Astrocyte (in vitro differentiated cells and primary cell): ENCODE measurements around the gene ETS1. TPM values are rescaled to one million over a fixed set of nuclear protein-coding genes. Genes with fewer than 3 reads are reported as not detected.

Experiments
- DNase-seq: peaks from one replicate; pipeline ENCODE4 v3.0.0-alpha.2; 2010; ENCODE audit warnings: low read depth
- FAIRE-seq: peaks from 2 replicates; lab custom pipeline; 2011; peaks lifted over from hg19 to GRCh38; lab: Jason Lieb, UNC
- H2AFZ ChIP-seq: 2 replicates; pipeline ENCODE4 v1.6.0; 2012; ENCODE audit warnings: low read depth, low read length, inconsistent platforms
- H3K27ac ChIP-seq: 2 replicates; pipeline ENCODE4 v1.5.1; 2011; ENCODE audit warnings: low read depth, low read length, inconsistent platforms
- H3K27me3 ChIP-seq: 2 replicates; pipeline ENCODE4 v1.6.0; 2011; ENCODE audit warnings: low read length, inconsistent platforms; ENCODE audit not compliant: insufficient read depth
- H3K36me3 ChIP-seq: 2 replicates; pipeline ENCODE4 v1.5.1; 2011; ENCODE audit warnings: low read length, inconsistent platforms; ENCODE audit not compliant: insufficient read depth
- H3K4me1 ChIP-seq: 2 replicates; pipeline ENCODE4 v1.5.1; 2011; ENCODE audit warnings: low read length, inconsistent platforms; ENCODE audit not compliant: insufficient read depth
- H3K4me2 ChIP-seq: 2 replicates; pipeline ENCODE4 v1.6.0; 2012; ENCODE audit warnings: low read length, inconsistent platforms
- H3K4me3 ChIP-seq: 2 replicates; pipeline ENCODE4 v1.5.1; 2011; ENCODE audit warnings: low read depth, mild to moderate bottlenecking, low read length, inconsistent platforms; ENCODE audit not compliant: insufficient read depth
- H3K79me2 ChIP-seq: 2 replicates; pipeline ENCODE4 v1.6.0; 2012; ENCODE audit warnings: mild to moderate bottlenecking, low read length, inconsistent platforms; ENCODE audit not compliant: insufficient read depth
- H3K9ac ChIP-seq: 2 replicates; pipeline ENCODE4 v1.6.0; 2012; ENCODE audit warnings: mild to moderate bottlenecking, low read length, inconsistent platforms
- H3K9me3 ChIP-seq: 2 replicates; pipeline ENCODE4 v1.5.1; 2012; ENCODE audit warnings: low read depth, mild to moderate bottlenecking, low read length, inconsistent platforms; ENCODE audit not compliant: insufficient read depth
- H4K20me1 ChIP-seq: 2 replicates; pipeline ENCODE4 v1.6.0; 2012; ENCODE audit warnings: low read length, inconsistent platforms; ENCODE audit not compliant: insufficient read depth
- H3K27ac Mint-ChIP-seq: one replicate; pipeline ENCODE4 v1.8.0; 2021; ENCODE audit warnings: mild to moderate bottlenecking, mixed read lengths; ENCODE audit not compliant: unreplicated experiment
- H3K27me3 Mint-ChIP-seq: one replicate; pipeline ENCODE4 v1.8.0; 2021; ENCODE audit warnings: low read depth, mixed read lengths; ENCODE audit not compliant: unreplicated experiment
- H3K36me3 Mint-ChIP-seq: one replicate; pipeline ENCODE4 v1.8.0; 2021; ENCODE audit warnings: low read depth, mixed read lengths; ENCODE audit not compliant: unreplicated experiment
- H3K4me1 Mint-ChIP-seq: one replicate; pipeline ENCODE4 v1.8.0; 2021; ENCODE audit warnings: low read depth, mixed read lengths; ENCODE audit not compliant: unreplicated experiment
- H3K4me3 Mint-ChIP-seq: one replicate; pipeline ENCODE4 v1.8.0; 2021; ENCODE audit warnings: mild to moderate bottlenecking, moderate library complexity, mixed read lengths; ENCODE audit not compliant: unreplicated experiment
- H3K9me3 Mint-ChIP-seq: one replicate; pipeline ENCODE4 v1.8.0; 2021; ENCODE audit warnings: mild to moderate bottlenecking, mixed read lengths; ENCODE audit not compliant: unreplicated experiment
- EZH2 ChIP-seq: IDR thresholded peaks from 2 replicates; pipeline ENCODE4 v1.6.1; 2012; ENCODE audit warnings: mild to moderate bottlenecking, low read length, inconsistent platforms; ENCODE audit not compliant: insufficient read depth
- total RNA-seq: library from RNA; stranded (reverse); gene quantifications from 2 replicates; pipeline ENCODE4 v1.2.1, GENCODE V29; 2021
- TF ChIP-seq, protein P1 (sequence below): IDR thresholded peaks from 2 replicates; pipeline ENCODE4 v1.5.1; 2011; ENCODE audit warnings: low read depth, mild to moderate bottlenecking, inconsistent platforms, low read length, moderate library complexity; ENCODE audit not compliant: insufficient read depth

Gene ETS1
- total RNA-seq, 1 donor from 2014 or later: 107 TPM

DNA sequence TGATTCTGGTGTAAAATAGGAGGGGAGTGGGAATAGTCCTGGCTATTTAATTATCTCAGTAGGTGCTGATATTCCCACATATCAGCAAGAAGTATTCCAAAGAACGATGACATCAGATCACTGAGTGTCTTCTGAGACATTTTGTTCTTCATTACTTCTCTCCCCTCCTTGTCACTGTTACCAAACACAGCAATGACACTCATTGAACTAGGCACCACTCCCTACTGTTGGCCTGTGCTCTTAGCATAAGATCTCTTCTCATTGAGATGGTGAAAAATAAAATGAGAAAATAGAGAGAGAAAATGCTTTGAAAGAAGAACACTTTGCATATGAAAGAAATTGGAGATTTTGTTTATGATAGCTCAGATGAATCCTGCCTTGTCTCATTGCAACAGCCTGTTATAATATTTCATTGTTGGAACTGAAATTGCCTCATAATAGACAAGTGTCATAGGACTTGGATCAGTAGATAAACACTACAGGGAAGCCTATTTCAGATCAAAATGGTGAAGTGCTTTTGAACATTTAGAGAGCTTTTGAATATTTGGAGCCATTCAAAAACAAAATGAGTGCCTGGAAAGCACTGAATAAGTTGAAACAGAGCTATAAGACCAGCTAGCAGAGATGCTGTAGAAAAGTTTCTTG, 11.3 kb upstream of the ETS1 start:
- Histone ChIP-seq H4K20me1 (no peaks in the 10 kb centered on the region), H3K9ac (no peak overlapping the region), H3K4me3 (no peak overlapping the region), H3K79me2 (no peaks in the 10 kb centered on the region), H3K27me3 (no peaks in the 10 kb centered on the region), H2AFZ (no peak overlapping the region), H3K27ac (no peak overlapping the region), H3K4me2 (no peak overlapping the region), H3K36me3 (no peaks in the 10 kb centered on the region), H3K4me1 (peaks cover 2% of the 10 kb centered on the region), H3K9me3 (no peaks in the 10 kb centered on the region)
- Mint-ChIP-seq H3K4me3 (no peak overlapping the region), H3K9me3 (no peaks in the 10 kb centered on the region), H3K36me3 (no peaks in the 10 kb centered on the region), H3K27me3 (no peaks in the 10 kb centered on the region), H3K27ac (no peak overlapping the region), H3K4me1 (peaks cover 19% of the 10 kb centered on the region)
- no peak for FAIRE-seq
- no peak for TF ChIP-seq EZH2
- TF ChIP-seq, protein P1, sequence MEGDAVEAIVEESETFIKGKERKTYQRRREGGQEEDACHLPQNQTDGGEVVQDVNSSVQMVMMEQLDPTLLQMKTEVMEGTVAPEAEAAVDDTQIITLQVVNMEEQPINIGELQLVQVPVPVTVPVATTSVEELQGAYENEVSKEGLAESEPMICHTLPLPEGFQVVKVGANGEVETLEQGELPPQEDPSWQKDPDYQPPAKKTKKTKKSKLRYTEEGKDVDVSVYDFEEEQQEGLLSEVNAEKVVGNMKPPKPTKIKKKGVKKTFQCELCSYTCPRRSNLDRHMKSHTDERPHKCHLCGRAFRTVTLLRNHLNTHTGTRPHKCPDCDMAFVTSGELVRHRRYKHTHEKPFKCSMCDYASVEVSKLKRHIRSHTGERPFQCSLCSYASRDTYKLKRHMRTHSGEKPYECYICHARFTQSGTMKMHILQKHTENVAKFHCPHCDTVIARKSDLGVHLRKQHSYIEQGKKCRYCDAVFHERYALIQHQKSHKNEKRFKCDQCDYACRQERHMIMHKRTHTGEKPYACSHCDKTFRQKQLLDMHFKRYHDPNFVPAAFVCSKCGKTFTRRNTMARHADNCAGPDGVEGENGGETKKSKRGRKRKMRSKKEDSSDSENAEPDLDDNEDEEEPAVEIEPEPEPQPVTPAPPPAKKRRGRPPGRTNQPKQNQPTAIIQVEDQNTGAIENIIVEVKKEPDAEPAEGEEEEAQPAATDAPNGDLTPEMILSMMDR: no peak
- DNase-seq: no peak

DNA sequence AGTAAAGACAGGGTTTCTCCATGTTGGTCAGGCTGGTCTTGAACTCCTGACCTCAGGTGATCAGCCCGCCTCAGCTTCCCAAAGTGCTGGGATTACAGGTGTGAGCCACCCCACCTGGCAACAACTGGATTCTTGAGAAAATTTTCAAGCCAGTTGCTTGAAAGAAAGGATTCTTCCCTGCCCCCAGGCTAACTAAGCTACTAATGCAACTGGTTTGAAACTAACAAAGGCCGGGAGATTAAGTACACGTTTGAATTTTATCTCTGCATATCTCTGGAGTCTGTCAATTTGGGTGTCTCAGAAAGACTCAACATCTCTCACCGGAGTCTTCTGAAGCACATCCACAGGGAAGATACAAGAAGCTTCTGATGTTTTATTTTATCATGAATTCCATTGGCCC, 10.7 kb upstream of the ETS1 start:
- Mint-ChIP-seq H3K27ac (no peak overlapping the region), H3K36me3 (no peaks in the 10 kb centered on the region), H3K4me1 (peaks cover 24% of the 10 kb centered on the region), H3K4me3 (no peak overlapping the region), H3K27me3 (no peaks in the 10 kb centered on the region), H3K9me3 (no peaks in the 10 kb centered on the region)
- H3K4me2 ChIP-seq: no peak overlapping the region
- H3K9me3 ChIP-seq: no peaks in the 10 kb centered on the region
- peaks cover 5% of the 10 kb centered on the region for H3K4me1 ChIP-seq
- no peak overlapping the region for H2AFZ ChIP-seq
- H3K27ac ChIP-seq: no peak overlapping the region
- no peak overlapping the region for H3K4me3 ChIP-seq
- TF ChIP-seq, protein P1: no peak
- TF ChIP-seq EZH2: no peak
- FAIRE-seq (no peak), DNase-seq (no peak)
- no peaks in the 10 kb centered on the region for H3K79me2 ChIP-seq
- no peak overlapping the region for H3K9ac ChIP-seq
- H3K27me3 ChIP-seq: no peaks in the 10 kb centered on the region
- H3K36me3 ChIP-seq: no peaks in the 10 kb centered on the region
- H4K20me1 ChIP-seq: no peaks in the 10 kb centered on the region

DNA sequence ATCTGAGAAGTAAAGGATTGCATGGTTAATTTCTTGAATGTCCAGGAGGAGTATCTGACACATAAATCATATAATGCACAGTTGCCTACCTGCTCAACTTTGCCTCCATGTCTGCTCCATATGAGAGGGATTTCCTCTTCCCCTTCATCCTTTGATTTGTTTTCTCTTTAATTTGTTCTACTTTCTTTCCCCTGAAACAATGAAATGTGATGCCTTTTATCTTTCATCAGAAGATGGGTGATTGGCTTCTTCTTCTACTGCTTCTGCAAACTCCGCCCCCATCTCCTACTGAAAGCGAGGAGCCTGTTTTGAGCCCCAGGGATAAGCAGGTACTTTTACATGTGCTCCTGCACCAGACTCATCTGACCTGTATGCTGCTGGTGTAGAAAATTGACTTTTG, 9.9 kb upstream of the ETS1 start:
- DNase-seq (no peak), FAIRE-seq (no peak)
- Histone ChIP-seq H3K9ac (no peak overlapping the region), H3K27me3 (peaks cover 5% of the 10 kb centered on the region), H4K20me1 (no peaks in the 10 kb centered on the region), H3K4me3 (no peak overlapping the region), H3K36me3 (no peaks in the 10 kb centered on the region), H3K4me1 (peaks cover 5% of the 10 kb centered on the region), H2AFZ (no peak overlapping the region), H3K9me3 (no peaks in the 10 kb centered on the region), H3K79me2 (no peaks in the 10 kb centered on the region), H3K27ac (no peak overlapping the region), H3K4me2 (no peak overlapping the region)
- Mint-ChIP-seq H3K27ac (no peak overlapping the region), H3K27me3 (no peaks in the 10 kb centered on the region), H3K9me3 (no peaks in the 10 kb centered on the region), H3K4me1 (peaks cover 29% of the 10 kb centered on the region), H3K36me3 (no peaks in the 10 kb centered on the region), H3K4me3 (no peak overlapping the region)
- no peak for TF ChIP-seq EZH2
- TF ChIP-seq, protein P1: no peak
